GM21528 (cell line): ENCODE measurements around the gene NKX2-3.

Experiments used
- ATAC-seq: cut with Tn5 transposase; IDR thresholded peaks from one replicate; pipeline ENCODE4 v1.9.1; 2021; ENCODE audit warnings: mild to moderate bottlenecking, moderate library complexity; ENCODE audit not compliant: unreplicated experiment, low FRiP score

Gene NKX2-3

GRCh38 chr10:99525897-99526296, 6.8 kb upstream of the NKX2-3 start:
- ATAC-seq: no peak

GRCh38 chr10:99526861-99527504, 5.8 kb upstream of the NKX2-3 start:
- no peak for ATAC-seq

DNA sequence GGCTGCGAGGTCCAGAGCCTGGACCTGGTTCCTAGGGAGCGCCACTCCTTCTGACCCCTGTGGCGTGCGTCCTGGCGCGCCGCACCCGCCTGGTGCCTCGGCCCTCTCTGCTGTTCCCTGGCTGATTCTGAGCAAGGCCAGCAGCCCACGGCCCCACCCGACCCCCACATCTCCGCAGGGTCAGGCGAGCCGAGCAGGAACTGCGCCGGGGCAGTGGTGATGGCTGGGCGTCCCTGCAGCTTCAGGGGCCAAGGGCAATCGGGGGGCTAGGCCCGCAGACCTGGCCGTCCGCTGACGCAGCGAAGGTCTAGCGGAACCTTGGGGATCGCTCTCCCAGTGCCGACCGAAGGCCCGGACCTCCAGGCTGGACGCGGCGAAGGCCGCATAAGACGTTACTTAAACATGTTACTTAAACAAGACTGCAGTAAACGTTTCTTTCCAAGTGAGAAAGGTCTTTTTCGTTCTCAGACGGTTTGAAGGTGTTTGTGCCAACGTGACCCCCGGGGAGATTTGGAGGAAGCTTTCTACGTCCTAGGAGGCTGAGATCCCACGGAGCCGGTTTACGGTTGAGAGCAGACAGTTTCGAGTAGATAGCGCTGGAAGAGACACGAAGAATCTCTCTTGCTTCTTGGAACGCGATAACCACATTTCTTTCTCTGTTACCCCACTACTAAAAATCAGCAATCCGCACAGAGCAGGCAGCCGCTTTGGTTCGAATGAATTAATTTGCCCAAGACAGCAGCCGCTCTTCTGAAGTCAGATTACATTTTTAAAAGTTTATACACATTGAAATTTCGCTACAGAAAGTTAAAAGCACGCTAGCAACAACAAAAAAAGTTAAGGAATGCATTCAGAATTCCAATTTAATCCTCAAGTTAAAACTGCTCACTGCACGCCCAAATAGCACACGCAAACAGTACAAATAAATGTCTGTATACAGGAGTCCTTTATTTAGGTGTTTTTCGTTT, 4.9 kb upstream of the NKX2-3 start:
- no peak for ATAC-seq

- no peak for ATAC-seq
Observed at GRCh38 chr10:99528494-99529441, 4.0 kb upstream of the NKX2-3 start.

DNA sequence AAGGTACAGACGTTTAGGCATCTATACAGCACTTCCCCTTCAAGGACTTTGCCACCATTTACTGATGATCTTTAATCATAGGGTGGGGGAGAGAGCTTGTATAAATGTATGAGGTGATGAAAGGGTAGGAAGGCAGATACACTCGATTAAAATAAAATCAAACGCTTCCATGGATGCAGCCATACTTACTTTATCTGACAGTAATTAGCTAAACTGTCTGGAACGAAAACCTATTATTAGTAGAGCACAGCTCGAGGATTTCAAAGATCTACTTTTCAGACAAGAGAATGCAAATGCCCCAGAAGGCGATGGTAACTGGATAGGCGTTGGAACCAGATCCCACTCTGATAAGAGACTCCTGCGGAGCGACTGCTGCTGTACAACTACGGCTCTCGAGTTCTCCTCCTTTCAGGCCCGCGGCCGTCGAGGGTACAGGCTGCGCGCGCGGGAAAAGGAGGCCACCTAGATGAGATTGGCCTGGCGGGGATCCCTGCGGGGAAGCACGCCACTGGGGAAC, 3.1 kb upstream of the NKX2-3 start:
- ATAC-seq: no peak

DNA sequence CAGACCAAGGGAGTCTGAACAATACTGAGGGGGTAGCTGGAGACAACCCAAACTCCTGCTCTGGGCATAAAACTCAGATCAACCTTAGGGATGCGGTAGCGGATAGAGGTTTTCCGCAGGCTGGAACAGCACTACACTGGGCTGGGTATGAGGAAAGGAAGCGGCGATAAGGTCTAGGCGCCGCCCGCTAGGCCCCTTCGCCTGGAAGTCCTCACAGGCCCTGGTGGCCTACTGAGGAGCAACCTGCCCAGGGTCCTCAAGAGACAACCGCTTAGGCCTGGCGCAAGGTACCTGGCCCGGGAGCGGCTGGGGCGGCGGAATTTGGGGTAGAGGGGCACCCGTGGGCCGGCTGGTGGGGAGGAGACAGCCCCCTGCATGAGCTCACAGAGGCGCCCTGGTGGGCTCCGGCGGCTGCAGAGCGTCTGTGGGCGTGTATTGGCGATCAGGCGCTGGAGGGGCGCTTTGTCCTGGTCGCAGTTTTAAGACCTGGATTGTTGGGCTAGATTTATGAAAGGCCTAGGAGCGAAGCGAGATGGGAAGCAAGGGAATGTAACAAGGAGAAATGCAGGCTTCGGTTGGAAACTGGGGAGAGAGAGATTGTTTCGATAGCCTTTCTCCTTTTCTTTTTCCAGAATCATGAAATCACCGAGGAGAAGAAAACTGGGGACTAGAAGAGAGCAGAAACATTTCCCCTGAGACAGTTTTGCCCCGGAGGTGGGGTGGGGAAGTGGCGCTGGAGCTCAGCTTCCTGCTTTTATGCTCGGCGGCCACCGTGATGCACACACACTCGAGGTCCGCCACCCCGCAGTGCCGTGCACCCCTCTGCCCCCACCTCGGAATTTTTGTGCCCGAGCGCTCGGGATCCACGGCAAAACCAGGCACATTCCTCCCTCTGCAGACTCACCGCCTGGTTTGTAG, 2.4 kb upstream of the NKX2-3 start:
- no peak for ATAC-seq

DNA sequence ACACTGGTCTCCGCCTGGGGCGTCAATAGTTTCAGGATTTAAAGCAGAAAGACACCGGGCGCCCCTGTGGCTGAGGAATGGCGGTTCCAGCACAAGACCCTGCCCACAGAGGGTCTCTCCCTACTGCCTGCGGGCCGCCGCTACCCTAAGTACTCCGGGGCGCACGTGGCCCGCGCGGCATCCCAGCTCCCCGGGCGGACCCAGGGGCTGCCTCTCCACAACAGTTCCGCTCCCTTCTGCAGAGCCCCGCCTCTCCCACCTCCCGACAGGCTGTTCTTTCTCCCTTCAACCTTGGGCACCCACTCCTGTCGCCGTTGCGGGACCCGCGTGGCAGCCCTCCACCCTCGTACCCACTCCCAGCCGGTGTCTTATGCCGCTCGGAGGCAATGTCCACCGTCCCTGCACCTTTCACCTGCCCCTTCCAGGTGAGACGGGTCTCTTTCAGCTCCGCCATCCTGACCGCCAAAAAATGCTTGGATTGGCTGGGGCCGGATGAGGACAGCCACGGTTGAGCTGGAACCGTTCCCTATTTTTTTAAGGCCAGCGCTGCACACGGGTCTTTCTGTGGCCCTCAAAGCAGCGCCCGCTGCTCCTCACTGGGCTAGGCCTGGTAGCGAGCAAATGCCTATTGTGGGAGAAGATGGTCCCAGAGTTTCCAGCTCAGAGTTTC, 1.6 kb upstream of the NKX2-3 start:
- ATAC-seq: no peak

DNA sequence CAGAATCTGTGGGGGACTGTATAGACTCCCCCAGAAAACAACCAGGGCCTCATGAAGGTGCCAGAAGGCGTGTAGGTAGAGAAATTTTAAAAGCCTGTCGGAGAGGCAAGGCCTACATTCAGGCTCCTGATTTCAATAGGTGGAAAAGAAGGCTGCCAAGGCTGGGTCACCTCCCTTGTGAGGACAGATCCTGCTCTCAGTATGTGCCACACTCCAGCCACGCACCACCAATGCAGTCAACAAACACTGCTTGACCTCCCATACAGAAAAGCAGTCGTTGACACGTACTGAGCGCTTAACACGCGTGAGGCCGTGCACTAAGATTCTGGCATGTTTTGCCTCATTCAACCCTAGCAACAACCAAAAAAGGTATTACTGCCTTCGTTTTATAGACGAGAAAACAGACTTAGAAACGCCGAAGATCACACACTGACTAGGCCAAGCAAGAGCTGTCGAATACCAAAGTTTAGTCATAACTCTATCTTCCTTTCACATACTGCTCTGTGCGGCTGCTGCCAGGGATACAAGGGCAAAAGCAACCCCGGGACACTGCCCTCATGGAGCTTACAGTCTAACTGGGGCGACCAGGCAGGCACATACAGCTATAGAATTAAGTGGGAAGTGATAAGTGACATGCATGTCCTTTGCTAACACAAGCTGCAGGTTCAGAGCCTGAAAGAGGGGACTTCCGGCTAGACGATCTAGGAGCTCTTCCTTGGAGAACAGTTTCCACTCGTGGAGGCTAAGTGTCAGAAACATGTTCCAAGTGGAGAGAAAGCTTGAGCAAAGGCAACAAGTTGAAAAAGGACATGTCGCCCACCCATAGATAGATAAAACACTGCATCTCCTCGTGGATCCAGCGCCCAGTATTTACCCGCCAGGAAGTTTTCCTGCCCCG, 797 bp upstream of the NKX2-3 start:
- no peak for ATAC-seq

GRCh38 chr10:99533496-99534449, 1.0 kb downstream of the NKX2-3 start:
- no peak for ATAC-seq

- ATAC-seq: no peak
Observed at GRCh38 chr10:99534450-99534938, 1.8 kb downstream of the NKX2-3 start.

DNA sequence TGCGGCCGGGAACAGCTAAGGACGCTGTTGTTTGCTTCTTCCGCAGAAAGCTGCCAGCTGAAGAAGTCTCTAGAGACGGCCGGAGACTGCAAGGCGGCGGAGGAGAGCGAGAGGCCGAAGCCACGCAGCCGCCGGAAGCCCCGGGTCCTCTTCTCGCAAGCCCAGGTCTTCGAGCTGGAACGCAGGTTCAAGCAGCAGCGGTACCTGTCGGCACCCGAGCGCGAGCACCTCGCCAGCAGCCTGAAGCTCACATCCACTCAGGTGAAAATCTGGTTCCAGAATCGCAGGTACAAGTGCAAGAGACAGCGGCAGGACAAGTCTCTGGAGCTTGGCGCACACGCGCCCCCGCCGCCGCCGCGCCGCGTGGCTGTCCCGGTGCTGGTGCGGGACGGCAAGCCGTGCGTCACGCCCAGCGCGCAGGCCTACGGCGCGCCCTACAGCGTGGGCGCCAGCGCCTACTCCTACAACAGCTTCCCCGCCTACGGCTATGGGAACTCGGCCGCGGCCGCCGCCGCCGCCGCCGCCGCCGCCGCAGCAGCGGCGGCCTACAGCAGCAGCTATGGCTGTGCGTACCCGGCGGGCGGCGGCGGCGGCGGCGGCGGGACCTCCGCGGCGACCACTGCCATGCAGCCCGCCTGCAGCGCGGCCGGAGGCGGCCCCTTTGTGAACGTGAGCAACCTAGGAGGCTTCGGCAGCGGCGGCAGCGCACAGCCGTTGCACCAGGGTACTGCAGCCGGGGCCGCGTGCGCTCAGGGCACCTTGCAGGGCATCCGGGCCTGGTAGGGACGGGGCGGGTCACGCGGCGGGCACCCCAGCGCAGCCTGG, 2.4 kb downstream of the NKX2-3 start:
- no peak for ATAC-seq

DNA sequence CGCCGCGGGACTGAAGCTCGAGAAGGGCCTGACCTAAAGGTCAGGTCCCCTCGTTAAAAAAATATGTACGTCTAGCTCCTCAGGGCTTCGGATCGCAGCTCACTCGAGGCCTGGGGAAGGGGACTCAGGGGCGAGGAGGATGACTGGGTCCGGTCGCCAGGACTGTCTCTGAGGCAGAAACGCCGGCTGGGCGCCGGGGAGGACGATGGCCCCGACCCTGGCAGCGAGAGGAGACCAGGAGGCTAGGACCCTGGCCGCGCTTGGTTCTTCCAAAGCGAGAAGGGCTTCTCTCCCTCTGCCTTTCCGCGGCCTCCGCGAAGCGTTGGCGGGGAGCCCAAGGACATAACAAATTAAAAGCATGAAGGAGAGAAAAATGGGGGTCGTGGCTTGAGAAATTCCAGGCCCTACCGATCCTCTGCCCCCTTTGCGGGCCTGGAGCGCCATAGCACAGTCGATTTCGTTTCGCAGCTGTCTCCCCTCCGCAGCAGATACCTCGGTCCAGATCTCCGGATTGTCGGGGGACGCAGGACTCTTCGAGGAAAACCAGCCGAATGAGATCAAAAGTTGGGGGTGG, 3.1 kb downstream of the NKX2-3 start:
- ATAC-seq: no peak

GRCh38 chr10:99536338-99537085, 3.8 kb downstream of the NKX2-3 start:
- no peak for ATAC-seq

- no peak for ATAC-seq
Observed at GRCh38 chr10:99537086-99537988, 4.6 kb downstream of the NKX2-3 start.
